HG02623 (cell line): ENCODE measurements around the gene MYG1.

Source experiments
- ATAC-seq: cut with Tn5 transposase; IDR thresholded peaks from one replicate; pipeline ENCODE4 v1.9.1; 2021; ENCODE audit warnings: moderate library complexity; ENCODE audit not compliant: unreplicated experiment

MYG1 gene, protein sequence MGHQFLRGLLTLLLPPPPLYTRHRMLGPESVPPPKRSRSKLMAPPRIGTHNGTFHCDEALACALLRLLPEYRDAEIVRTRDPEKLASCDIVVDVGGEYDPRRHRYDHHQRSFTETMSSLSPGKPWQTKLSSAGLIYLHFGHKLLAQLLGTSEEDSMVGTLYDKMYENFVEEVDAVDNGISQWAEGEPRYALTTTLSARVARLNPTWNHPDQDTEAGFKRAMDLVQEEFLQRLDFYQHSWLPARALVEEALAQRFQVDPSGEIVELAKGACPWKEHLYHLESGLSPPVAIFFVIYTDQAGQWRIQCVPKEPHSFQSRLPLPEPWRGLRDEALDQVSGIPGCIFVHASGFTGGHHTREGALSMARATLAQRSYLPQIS

DNA sequence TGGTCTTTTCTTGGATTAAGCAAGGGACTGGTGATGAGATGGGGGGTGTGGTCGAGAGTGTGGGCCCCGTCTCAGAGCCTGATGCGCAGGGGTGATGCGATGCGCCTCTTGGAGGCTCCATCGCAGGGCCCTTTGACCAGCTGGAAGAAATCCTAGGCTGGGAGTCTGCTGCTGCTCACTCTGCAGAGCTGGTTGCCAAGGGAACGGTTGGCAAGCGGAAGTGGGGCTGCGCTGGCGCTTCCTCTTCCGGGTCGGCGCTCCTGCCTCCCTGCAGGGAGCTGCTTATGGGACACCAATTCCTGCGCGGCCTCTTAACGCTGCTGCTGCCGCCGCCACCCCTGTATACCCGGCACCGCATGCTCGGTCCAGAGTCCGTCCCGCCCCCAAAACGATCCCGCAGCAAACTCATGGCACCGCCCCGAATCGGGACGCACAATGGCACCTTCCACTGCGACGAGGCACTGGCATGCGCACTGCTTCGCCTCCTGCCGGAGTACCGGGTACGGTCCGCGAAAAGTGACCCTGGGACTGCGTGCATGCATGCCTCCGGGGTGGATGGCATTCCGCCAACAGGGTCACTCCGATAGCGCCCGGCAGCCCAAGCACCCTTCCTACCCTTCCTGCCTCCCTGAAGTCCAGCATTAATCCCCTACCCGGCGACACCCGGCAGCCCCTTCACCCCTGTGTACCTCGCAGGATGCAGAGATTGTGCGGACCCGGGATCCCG, at the start of gene MYG1:
Gene MYG1 (plus strand): TSS at position 242 of the 727 bp plus-strand sequence. CDS start 43 bp downstream, at position 285.
- ATAC-seq = peak; percentile 72

DNA sequence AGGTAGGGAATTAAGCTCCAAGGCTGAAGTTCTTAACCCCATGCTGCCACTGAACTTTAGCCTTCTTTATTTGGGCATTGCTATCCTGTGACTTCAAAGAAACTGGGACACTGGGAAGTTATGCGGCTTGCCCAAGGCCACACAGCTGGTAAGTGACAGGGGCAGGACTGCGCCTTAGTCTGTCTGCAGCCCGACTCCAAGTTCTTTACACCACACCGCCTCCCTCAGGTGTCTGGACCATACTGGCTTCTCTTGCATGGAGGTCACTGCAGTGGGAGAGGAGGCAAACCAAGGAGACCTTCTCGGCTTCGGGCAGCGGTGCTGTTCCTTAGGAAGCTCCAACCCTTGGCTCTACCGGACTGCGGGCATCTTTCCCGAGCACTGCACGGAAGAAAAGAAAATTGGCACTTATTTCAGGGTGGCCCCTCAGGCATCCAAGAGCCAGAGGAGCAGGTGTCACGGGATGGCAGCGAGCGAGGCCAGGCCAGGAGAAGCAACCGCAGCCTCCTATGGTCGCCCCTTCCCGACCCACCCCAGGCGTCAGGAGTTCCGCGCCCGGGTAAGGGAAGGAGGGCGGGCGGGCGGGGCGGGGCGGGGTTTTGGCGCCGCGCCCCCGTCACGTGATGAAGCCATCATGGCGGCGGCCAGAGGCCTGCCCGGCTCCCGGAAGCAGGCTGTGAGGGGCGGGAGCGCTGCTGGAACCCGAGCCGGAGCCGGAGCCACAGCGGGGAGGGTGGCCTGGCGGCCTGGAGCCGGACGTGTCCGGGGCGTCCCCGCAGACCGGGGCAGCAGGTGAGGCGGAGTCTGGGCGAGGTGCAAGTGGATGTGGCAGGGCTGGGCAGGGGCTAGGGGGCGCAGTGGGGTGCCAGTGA, 47.8 kb upstream of the MYG1 start:
- peak; percentile 68 for ATAC-seq

DNA sequence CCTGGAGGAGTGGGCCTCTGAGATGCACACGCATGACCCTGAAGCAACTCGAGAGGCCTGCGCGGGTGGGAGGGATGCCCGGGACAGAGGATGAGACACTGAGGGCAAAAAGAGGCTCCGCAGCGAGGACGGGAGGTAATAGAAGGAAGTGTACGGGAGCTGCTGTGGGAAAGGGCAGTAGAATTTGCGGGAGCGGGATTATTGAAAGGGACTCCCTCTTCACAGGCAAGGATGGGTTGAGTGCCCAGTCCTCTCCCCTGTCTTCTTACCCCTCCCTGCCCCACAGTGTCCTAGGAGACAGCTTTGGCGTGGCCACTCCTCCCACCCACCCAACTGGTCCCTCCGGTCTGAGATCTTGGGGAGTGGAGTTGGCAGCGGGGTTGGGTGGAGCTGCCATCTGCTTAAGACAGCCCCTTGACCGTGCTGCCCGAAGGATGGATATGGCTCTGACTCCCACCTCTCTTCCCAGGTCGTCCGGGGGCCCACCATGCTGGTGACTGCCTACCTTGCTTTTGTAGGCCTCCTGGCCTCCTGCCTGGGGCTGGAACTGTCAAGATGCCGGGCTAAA, 47.1 kb upstream of the MYG1 start:
- ATAC-seq = no peak

DNA sequence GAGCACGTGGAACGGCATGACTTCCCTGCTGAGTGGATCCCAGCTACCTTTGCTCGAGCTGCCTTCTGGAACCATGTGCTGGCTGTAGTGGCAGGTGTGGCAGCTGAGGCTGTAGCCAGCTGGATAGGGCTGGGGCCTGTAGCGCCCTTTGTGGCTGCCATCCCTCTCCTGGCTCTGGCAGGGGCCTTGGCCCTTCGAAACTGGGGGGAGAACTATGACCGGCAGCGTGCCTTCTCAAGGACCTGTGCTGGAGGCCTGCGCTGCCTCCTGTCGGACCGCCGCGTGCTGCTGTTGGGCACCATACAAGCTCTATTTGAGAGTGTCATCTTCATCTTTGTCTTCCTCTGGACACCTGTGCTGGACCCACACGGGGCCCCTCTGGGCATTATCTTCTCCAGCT, 46.2 kb upstream of the MYG1 start:
- ATAC-seq = no peak

DNA sequence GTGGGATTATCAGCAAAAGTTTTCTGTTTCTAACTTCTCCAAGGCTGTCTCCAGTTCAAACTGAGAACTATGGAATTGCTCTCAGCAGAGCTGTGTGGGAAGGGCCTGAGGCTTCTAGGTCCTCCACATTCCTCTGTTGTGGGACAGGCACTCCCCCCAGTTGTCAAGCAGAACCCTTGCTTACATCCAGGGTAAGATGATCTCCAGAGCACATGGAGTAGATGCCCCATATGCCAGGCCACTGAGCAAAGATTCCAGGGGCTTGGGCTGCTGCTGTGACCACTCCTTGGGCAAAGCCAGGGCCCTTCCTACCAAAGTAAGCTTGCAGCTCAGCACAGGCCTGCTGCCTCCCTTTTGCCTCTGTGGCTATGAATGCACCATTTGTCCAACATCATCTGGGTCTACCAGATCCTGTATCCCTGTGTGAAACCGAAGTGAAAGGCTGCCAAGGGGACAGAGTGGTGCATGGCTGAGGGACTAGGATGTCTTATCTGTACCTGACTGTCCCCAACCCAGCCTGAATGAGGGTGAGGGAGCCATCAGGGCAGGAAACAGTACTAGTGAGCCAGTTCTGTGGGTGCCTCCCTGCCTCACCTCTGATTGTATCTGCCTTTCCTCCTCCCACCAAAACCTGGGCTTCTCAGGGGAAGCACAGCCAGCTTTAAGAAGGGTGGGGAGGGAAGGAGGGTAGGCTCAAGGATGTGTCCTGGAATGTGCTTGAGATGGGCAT, 44.5 kb upstream of the MYG1 start:
- ATAC-seq = no peak

DNA sequence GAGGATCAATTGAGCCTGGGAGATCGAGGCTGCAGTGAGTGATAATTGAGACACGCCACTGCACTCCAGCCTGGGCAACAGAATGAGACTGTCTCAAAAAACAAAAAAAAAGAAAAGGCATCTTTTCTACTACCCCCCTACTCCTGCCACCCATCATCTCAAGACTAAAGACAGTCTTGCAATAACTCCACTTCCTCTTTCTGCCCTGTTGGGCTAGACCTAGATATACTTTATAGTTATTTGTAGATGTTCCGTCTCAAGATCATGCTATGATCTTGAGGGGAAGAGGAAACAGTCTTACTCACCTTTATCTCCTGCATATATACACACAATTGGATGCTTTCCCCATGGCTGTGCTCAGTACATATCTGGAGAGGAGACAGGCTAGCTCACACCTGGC, 43.5 kb upstream of the MYG1 start:
- no peak for ATAC-seq

DNA sequence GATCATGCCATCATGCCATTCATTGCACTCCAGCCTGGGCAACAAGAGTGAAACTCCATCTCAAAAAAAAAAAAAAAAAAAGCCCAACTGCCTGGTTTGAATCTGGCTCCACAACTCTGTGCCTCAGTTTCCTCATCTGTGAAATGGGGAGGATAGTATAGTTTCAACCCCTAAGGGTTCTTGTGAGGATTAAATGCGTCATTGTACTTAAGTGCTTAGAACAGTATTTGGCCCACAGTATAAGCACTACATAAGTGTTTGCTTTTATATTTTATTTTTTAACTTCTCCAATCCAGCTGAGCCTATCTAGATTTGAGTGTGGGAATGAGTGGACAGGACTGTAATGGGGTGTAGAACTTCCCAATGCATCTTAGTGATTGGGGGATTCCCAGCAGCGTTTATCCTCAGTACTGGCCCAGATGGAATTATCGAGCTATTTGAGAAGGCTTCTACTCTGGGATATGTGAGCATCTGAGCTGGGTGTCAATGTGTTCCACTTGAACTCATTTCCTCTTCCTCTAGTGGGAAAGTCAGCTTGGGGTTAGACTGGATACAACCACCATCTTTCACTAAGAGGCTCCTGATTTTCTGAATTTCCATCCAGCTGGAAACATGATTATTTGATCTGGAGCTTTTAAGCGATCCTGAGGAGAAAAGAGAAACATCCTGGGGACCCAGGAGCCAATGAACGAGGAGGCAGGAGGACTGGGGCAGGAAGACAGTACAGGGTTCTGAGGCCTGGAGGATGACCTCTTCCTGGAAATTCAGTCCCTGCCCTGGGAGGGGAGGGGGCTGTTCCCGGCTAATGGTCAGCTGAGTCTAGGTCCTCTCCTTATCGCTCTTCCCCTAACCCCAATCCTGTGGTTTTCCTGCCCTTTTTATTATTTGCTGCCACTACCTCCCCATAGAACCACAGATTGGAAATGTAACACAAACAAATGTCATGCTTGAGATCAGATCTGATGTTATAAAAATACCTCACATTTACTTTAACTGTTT, 40.7 kb upstream of the MYG1 start:
- no peak for ATAC-seq

DNA sequence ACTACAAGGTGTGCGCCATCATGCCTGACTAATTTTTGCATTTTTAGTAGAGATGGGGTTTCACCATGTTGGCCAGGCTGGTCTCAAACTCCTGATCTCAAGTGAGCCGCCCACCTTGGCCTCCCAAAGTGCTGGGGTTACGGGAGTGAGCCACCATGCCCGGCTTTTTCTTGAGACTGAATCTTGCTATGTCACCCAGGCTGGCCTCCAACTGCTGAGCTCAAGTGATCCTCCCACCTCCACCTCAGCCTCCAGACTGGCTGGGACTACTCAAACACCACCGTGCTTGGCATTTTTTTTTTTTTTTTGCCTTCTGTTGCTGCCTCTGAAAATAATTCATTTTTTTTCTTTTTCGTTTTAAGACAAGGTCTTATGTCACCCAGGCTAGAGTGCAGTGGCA, 39.6 kb upstream of the MYG1 start:
- ATAC-seq = no peak

DNA sequence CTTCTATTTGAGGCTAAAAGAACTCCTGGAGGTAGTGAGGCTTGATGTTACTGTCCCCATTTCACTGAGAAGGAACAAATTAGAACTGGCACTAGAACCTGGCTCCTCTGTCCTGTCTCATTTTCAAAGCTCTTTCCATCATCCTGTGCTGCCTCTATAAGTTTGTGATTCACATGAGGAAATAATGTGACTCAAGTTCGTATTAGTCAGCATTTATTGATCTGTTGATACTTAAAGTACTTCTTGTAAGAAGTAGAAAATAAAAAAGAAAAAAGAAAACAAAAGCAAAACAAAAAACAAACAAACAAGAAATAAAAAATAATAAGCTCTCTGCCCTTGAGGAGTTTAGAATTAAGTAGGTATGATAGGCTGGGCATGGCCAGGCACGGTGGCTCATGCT, 33.7 kb upstream of the MYG1 start:
- ATAC-seq = no peak

DNA sequence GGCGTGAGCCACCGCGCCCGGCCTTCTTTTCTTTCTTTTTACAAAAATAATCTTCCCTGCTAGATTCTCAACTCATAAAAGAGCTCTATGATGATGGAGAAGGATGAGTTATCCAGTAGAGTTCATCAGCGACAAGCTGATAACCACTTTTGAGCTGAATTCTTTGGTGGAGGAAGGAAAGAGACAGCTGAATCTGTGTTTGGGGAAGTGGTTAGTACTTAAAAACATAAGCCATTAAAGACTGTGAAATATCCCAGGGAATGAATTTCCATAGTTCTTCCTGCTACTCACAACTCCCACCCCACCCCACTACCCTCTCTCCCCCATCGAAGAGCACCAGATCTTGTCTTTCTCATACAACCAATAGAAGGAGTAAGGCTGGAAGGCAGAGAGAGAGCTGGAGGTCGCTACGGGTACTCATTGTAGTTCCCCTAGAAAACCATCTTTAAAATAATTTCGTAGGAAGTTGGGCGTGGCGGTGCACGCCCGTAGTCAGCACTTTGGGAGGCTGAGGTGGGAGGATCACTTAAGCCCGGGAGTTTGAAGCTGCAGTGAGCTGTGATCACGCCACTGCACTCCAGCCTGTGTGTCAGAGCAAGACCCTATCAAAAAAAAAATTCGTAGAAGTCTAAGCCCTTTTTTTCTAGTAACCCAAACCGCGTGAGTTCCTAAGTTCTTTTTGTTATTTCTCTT, 32.0 kb upstream of the MYG1 start:
- ATAC-seq = no peak

DNA sequence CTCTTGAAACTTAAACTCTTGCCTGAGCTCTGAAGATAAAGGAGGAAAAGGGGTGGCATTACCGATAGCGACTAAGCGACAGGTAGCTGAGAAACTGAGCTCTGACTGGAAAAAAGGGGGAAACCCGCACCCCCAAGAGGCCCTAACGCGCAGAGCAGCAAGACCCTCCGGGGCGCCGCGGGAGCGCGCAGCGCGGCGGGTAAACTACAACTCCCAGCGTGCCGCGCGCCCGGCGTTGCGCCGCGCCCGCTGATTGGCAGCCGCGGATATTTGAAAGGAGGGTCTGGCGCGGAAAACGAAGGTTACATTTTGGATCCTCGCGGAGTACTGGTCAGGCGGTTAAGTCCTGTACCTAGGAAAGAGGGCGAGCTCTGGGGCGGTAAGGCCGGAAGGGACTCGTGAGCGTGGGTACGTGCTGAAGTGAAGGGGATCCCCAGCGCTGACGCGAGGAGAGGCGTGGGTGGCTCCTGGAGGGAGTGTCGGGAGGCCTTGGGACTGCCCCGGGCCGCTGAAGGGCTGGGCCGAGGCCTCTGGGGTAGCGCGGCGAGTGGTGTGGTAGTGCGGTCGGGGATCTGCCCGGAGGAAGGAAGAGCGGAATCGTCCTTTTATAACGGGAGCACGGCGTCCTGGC, 31.4 kb upstream of the MYG1 start, which contains the start of gene ESPL1:
Gene ESPL1 (plus strand): TSS at position 301 of the 631 bp plus-strand sequence. CDS start 468 bp downstream, outside the sequence.
- peak; percentile 73 for ATAC-seq

DNA sequence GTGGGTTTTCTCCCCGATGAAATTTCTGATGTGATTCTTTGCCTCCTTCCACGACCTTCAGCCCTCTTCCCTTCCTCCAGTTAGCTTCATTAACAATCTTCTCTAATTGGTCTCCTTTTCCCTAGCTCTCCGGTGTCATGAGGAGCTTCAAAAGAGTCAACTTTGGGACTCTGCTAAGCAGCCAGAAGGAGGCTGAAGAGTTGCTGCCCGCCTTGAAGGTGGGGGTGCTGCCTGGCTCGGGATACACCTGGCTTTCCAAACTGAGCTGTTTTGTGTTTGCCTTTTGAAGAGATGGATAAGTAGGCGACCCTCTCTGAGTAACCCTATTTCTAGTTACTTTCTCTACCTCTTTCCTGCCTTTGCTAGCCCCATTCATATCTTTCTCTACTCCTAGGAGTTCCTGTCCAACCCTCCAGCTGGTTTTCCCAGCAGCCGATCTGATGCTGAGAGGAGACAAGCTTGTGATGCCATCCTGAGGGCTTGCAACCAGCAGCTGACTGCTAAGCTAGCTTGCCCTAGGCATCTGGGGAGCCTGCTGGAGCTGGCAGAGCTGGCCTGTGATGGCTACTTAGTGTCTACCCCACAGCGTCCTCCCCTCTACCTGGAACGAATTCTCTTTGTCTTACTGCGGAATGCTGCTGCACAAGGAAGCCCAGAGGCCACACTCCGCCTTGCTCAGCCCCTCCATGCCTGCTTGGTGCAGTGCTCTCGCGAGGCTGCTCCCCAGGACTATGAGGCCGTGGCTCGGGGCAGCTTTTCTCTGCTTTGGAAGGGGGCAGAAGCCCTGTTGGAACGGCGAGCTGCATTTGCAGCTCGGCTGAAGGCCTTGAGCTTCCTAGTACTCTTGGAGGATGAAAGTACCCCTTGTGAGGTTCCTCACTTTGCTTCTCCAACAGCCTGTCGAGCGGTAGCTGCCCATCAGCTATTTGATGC, 30.6 kb upstream of the MYG1 start:
- ATAC-seq = no peak

DNA sequence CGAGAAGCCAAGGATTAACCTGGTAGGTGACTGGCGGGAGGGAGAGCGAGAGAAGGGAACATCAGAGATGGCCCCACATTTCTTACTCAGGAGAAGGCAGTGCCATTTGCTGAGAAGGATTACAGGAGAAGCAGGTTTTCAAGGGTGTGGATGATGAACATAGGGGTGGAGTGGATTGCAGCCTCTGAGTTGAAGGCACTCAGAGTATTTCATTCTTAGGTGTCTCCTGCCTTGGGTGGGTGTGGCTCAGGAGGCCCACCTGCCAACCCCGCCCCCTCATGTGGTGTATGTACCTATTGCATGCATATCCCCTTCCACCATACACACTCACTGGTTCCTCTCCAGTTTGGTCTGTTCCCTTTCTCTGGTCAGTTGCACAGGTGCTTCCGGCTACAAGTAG, 25.1 kb upstream of the MYG1 start:
- ATAC-seq = no peak

DNA sequence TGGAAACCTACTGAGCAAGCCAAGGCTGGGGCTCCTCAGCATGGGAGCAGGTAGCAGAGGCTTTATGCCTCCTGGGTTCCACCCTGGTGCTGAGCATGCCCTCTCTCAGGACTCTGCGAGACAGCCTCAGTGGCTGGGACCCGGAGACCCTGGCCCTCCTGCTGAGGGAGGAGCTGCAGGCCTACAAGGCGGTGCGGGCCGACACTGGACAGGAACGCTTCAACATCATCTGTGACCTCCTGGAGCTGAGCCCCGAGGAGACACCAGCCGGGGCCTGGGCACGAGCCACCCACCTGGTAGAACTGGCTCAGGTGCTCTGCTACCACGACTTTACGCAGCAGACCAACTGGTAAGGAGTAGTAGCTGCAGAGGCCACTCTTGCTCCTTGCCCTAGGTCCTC, 23.0 kb upstream of the MYG1 start:
- ATAC-seq = no peak

DNA sequence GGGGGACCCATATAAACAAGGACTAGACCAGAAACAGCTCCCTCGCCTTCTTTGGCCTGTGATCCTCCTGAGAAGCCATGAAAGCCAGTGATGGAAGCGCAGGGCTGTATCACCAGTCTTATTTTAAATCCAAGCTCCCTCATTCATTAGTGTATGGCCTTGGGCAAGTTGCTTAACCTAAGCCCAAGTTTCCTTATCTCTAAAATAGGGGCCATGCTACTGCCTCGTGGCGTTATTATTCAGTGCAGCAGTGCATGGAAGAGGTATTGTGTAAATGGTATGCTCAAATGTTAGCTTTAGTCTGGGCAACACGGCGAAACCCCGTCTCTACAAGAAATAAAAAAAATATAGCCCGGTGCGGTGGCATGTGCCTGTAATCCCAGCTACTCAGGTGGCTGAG, 21.5 kb upstream of the MYG1 start:
- ATAC-seq = no peak

DNA sequence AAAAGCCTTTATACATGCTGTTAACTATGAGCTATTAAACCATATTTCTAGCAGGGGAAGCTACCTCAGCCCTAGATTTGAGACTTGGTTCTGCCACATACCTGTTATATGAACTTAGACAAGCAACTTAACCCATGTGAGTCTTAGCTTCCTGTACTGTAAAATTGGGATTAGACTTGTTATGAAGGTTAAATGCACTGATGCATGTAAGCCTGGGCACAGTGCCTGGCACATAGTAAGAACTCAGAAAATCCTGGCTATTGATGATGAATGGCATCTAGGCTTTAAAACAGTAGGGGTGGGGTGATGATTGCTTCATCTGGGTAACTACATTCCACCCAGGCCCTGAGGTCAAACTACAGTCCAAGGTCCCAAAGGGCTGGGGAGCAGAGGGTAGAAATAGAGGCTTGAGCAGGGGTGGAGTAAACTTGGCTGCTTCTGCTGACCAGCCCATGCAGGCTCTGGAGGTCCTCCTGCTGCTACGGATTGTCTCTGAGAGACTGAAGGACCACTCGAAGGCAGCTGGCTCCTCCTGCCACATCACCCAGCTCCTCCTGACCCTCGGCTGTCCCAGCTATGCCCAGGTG, 20.1 kb upstream of the MYG1 start:
- no peak for ATAC-seq
